ENCODE results near the gene KRTAP5-8. TPM values are rescaled to one million over a fixed set of nuclear protein-coding genes. Genes with fewer than 3 reads are reported as not detected.
"Not testable (repeated sequence)": the region's sequence is repeated elsewhere in the genome, so short reads cannot be mapped to it uniquely, and the experiment has no call there.

KRTAP5-8 gene
- total RNA-seq, 2 donors from 2014 or later, result 0.22 to 0.58 TPM

DNA sequence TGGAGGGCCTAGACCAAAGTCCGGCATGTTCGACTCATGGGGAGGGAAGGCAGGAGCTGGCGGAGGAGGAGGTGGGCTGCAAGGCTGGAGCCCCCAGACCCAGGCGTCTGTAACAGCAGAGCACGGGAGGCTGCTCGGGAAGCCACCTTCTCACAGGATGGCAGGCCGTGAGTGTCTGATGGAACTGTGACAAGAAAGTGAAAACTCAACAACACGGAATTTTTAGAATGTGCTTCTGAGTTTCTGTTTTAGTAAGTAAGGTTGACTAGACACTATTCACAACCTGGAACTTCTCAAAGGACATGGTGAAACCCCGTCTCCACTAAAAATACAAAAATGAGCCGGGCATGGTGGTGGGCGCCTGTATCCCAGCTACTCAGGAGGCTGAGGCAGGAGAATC lies 2.1 kb downstream of the KRTAP5-8 start:
- DNase-seq; intact Hi-C loops (cut with DNase I, micrococcal nuclease); ATAC-seq: not testable (repeated sequence)

DNA sequence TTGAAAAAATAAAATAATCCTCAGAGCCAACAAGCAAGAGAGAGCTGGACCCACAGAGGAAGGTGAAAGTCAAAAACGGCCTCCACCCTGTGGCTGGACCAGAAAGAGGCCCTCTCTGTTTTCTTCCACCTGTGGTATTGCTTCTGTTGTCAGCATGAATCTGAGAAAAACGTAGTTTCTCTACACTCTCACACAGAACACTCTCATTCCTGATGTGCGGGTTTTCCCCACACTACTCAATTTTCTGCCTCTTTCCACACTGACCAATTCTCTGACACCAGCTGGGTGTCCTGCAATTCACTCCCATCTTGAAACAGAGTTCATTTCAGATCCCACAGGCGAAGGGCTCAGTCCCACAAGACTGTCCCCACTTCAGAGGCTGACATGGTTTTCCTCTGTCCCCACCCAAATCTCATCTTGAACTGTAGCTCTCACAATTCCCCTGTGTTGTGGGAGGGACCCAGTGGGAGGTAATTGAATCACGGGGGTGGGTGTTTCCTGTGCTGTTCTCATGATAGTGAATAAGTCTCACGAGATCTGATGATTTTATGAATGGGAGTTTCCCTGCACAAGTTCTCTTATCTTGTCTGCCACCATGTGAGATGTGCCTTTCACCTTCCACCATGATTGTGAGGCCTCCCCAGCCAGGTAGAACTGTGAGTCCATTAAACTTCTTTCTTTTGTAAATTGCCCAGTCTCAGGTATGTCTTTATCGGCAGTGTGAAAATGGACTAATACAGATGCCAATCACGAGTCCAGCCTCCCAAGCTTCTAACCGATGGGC lies 2.9 kb downstream of the KRTAP5-8 start:
- DNase-seq; intact Hi-C loops (cut with DNase I, micrococcal nuclease); ATAC-seq: not testable (repeated sequence)

DNA sequence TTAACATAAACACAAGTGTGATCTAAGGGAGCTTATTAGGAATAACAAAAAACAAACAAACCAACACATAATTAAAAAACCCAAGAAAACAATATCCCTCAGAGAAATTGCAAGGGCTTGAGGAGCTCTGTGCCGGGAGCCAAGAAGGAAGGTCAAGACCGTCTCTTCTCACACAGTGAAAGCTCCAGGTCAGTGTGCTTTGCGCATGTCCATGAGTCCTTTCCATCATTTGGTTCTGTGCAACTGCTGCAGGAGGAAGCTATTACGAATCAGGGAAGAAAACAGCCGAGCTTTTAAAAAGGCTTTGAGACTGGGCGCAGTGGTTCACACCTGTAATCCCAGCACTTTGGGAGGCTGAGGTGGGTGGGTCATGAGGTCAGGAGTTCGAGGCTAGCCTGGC lies 4.6 kb downstream of the KRTAP5-8 start:
- DNase-seq (no peak), ATAC-seq (no peak)
- intact Hi-C loops (cut with DNase I, micrococcal nuclease), result no loop called here

DNA sequence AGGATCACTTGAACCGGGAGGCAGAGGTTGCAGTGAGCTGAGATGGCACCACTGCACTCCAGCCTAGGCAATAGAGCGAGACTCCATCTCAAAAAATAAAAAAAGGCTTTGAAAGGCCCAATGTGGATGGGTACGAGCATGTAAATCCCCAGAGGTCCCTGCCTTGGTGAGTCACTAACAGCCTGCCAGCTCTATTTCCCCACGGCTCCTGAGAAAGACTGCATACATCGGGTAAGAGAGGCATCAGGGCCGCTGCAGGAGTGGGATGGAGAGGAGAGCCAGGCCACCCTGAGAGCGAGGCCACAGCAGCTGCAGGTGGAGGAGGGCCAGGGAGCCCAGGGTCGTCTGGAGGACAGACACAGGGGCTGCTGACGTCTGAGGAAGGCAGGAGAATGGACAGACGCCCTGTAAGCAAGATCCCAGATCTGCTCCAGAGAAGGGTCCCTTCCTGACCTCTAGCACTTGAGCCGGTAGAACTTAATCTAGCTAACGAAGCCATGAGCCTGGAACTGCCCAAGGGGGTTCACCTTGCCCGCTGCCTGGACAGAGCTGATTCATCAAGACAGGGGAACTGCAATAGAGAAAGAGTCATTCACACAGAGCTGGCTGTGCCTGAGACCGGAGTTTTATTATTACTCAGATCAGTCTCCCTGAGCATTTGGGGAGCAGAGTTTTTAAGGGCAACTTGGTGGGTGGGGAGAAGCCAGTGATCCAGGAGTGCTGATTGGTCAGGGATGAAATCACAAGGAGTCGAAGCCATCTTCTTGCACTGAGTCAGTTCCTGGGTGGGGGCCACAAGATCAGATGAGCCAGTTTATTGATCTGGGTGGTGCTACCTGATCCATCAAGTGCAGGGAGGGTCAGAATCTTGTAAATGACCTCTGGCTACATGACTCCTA lies 5.3 kb downstream of the KRTAP5-8 start:
- intact Hi-C loops (cut with DNase I, micrococcal nuclease), result no loop called here
- ATAC-seq, result no peak

DNA sequence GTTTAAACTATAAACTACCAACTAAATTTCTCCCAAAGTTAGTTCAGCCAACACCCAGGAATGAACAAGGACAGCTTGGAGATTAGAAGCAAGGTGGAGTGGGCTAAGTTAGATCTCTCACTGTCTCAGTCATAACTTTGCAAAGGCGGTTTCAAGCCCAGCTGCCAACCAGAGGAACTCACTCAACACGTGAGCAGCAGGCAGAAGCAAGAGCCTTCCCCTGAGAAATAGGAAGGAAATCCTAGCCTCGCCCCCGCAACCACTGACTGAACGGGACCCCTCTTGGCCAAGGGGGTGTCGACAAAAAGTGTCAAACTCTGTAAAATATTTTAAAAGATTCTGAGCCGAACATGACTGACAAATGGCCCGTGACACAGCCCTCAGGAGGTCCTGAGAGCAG lies 6.0 kb downstream of the KRTAP5-8 start:
- intact Hi-C loops (cut with DNase I, micrococcal nuclease), result no loop called here
- ATAC-seq (no peak), DNase-seq (no peak)

More for the DNA sequence above, 5.3 kb downstream of the KRTAP5-8 start:
- DNase-seq, result no peak

DNA sequence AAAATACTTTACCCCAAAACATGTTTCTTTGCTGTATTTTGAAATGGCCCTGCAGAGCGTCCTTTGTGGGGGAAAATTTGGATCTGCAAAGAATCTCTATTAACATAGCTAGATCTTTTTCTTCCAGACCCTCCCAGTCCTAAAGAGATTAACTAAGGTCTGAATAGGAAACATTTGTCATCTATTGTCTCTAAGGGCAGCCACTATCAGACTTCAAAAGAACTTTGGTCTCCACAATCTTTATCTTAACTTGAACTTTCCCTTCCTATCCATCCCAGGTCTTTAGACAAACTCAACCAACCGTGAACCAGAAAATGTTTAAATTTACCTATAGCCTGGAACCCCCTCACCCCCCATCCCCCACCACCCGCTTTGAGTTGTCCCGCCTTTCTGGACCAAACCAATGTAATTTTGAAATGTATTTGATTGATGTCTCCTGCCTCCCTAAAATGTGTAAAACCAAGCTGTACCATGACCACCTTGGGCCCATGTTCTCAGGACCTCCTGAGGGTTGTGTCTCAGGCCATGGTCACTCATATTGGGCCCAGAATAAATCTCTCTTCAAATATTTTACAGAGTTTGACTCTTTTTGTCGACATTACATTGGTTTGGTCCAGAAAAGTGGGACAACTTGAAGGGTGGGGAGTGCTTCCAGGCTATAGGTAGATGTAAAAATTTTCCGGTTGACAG lies 6.8 kb downstream of the KRTAP5-8 start:
- DNase-seq (no peak), ATAC-seq (no peak)
- intact Hi-C loops (cut with DNase I, micrococcal nuclease), result no loop called here

DNA sequence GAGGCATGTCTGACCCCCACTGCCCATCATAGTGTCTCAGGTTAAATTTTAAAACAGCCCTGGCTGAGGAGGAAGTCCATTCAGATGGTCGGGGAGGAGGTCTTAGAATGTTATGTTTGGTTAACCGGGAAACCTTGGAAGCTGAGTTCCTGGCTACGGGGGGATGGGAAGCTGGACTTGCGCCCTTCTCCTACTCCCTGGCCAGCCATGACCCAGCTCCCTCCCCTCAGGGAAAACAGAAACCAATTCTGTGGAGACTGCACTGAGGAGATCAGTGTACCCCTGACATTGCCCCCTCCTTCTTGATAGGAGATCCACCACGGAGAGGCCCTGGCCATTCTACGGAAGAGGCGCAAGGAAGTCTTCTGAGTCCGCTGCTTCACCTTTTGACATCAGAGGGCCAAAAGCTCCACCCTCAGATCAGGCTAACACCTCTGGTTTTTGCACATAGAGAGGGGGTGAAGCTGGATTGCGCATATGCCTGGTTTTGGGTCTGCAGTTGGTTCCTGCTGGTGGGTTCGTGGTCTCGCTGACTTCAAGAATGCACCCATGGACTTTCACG lies 7.7 kb downstream of the KRTAP5-8 start:
- intact Hi-C loops (cut with DNase I, micrococcal nuclease), result no loop called here
- DNase-seq (no peak), ATAC-seq (no peak)

DNA sequence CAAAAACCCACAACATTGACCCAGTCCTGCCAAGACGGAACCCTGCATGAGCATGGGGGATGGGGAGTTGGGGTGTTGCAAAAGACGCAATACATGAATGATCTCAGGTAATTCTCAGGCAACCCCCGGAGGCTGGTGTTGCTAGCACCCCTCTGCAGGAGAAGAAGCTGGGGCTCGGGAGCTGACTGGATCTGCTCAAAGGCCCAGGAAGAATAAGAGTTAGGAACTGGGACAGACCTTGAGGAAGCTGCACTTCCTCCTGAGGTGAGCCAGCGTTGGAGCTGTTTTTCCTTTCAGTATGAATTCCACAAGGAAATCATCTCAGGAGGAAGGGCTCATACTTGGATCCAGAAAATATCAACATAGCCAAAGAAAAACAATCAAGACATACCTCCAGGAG lies 10.3 kb downstream of the KRTAP5-8 start, which contains the start of gene KRTAP5-9:
Gene KRTAP5-9 (plus strand): TSS at position 301 of the 400 bp plus-strand sequence. CDS start 238 bp downstream, outside the sequence.
- intact Hi-C loops (cut with DNase I, micrococcal nuclease), result no loop called here

DNA sequence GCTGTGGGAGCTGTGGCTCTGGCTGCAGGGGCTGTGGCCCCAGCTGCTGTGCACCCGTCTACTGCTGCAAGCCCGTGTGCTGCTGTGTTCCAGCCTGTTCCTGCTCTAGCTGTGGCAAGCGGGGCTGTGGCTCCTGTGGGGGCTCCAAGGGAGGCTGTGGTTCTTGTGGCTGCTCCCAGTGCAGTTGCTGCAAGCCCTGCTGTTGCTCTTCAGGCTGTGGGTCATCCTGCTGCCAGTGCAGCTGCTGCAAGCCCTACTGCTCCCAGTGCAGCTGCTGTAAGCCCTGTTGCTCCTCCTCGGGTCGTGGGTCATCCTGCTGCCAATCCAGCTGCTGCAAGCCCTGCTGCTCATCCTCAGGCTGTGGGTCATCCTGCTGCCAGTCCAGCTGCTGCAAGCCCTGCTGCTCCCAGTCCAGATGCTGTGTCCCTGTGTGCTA lies 10.9 kb downstream of the KRTAP5-8 start:
- DNase-seq (no peak), ATAC-seq (no peak)
- intact Hi-C loops (cut with DNase I, micrococcal nuclease), result no loop called here

More for the DNA sequence above, 10.3 kb downstream of the KRTAP5-8 start, which contains the start of gene KRTAP5-9:
- no peak for DNase-seq
- ATAC-seq, result no peak

DNA sequence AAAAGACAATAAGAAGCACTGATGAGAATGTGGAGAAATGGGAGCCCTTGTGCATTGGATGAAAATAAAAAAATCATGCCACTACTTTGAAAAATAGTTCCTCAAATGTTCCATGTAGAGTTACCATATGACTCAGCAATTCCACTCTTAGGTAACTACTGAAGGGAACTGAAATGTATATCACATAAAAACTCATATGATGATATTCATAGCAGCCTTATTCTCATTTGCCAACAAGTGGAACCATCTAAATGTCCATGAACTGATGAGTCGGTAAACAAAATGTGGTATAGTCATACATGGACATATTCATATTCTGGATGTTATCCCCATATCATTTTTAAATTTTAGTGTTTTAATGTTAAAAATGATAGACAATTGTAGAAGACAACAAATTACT lies 13.9 kb downstream of the KRTAP5-8 start:
- intact Hi-C loops (cut with DNase I, micrococcal nuclease), result no loop called here
- no peak for ATAC-seq

DNA sequence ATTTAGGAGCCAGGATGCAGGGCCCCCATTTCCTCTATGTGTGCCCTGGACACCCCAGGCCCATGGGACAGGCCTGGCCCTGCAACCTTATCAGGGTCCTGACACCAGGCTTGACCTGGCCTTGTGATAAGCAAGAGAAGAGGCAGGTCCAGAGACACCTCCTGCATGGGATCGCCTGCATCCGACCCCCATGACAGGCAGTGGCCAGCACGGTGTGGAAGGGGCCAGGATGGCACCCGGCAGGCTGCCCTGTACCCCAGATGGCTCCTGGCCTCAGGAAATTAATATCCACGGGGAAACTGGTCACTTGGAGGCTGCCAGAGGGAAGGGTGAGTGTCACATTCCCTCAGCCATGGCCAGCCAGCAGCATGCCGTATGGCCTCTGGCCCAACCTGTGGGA lies 17.2 kb downstream of the KRTAP5-8 start:
- no peak for DNase-seq
- ATAC-seq, result no peak

More for the DNA sequence above, 13.9 kb downstream of the KRTAP5-8 start:
- DNase-seq, result no peak

DNA sequence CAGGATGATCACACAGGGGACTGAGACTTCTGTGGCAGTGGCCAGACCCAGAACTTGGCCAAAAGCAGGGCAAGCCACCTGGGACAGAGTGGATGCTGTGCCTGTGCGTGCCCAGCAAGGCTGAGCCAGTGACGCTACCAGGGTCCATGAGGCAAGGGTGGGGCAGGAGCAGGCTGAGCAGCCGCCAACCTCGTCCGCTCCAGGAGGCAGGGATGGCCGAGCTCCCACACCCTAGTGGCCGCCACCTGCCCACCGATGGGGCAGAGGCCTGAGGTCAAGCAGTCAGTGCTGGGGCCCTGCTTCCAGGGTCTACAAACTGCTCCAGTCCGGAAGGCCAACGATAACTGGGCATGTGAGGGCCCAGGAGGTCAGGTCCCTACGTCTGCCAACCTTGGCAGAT lies 17.7 kb downstream of the KRTAP5-8 start:
- intact Hi-C loops (cut with DNase I, micrococcal nuclease), result no loop called here
- no peak for ATAC-seq

More for the DNA sequence above, 17.2 kb downstream of the KRTAP5-8 start:
- intact Hi-C loops (cut with DNase I, micrococcal nuclease), result no loop called here

DNA sequence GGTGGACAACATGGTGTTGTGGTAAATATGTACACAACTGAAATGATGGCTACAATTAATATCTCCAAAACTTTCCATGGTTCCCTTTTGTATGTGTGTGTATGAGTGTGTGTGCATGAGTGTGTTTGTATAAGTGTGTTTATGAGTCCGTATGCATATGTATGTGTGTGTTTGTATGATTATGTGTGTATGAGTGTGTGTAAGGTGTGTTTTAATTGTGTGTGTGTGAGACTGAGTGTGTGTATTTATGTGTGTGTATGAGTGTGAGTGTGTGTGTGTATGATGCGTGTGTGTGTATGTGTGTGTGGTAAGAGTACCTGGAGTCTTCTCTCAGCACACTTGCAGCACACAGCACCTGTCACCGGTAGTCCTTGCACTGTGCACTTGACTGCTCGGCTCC lies 18.2 kb downstream of the KRTAP5-8 start:
- ATAC-seq (no peak), DNase-seq (no peak)
- intact Hi-C loops (cut with DNase I, micrococcal nuclease), result no loop called here

More for the DNA sequence above, 17.7 kb downstream of the KRTAP5-8 start:
- DNase-seq, result no peak

DNA sequence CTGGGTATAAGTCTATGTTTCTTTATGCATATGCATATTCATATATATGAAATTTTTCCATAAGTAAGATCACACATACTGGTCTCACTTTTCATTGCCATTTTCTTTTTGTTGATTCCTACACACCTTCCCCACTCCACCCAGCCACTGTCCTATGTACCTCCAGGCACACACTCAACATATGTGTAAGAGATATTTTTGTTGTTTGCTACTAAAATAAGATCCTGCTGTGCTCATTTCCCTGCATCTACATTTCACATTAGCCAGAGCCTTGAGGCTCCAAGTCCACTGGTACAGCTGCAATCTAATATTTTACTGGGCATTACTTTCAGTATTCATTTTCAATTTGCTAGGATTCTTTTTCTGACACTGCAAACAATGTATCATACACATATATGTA lies 19.4 kb downstream of the KRTAP5-8 start:
- no peak for ATAC-seq
- DNase-seq, result no peak
- intact Hi-C loops (cut with DNase I, micrococcal nuclease), result no loop called here

DNA sequence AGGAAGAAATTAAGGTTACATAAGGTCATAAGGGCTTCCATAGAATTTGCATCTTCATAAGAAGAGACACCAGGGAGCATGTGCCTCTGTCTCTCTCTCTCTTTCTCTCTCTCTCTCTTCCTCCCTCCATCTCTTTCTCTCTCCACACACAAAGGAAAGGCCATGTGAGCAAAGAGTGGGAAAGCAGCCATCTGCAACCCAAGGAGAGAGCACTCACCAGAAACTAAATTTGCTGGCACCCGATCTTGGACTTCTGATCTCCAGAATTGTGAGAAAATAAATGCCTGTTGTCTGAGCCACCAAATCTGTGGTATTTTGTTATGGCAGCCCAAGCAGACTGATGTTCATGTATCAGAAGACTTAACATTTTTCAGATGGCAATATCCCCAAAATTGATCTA lies 21.2 kb downstream of the KRTAP5-8 start:
- ATAC-seq (no peak), DNase-seq (no peak)
- intact Hi-C loops (cut with DNase I, micrococcal nuclease), result no loop called here

DNA sequence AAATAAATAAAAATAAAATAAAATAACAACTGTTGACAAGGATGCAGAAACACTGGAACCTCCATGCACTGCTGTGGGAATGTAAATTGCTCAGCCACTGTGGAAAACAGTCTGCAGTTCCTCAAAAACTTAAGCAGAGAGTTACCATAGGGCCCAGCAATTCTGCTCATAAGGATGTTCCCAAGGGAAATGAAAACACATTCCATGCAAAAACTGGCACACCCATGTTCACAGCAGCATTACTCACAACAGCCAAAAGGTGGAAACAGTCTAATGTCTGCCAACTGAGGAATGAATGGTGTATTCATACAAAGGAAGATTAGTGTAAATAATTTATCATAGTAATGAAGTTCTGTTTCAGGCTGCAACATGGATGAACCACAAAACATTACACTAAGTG lies 24.3 kb downstream of the KRTAP5-8 start:
- DNase-seq (no peak), ATAC-seq (no peak)
- intact Hi-C loops (cut with DNase I, micrococcal nuclease), result no loop called here

DNA sequence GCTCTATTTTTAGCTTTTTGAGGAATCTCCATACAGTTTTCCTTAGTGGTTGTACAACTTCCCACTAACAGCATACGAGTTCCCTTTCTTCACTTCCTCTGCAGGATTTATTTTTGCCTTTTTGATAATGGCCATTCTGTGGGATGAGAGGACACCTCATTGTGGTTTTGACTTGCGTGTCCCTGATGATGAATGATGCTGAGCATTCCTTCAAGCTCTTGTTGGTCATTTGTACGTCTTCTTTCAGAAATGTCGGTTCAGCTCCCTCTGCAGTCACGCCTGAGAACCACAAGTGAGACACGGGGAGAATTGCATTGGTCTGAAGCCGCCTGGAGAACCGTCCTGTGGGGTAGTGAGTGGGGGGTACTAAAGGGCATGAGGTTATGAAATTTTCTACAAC lies 25.6 kb downstream of the KRTAP5-8 start:
- intact Hi-C loops (cut with DNase I, micrococcal nuclease), result no loop called here
- peak; percentile 64 for ATAC-seq
- peak in 1 of 2 donors; percentile 32 for DNase-seq

DNA sequence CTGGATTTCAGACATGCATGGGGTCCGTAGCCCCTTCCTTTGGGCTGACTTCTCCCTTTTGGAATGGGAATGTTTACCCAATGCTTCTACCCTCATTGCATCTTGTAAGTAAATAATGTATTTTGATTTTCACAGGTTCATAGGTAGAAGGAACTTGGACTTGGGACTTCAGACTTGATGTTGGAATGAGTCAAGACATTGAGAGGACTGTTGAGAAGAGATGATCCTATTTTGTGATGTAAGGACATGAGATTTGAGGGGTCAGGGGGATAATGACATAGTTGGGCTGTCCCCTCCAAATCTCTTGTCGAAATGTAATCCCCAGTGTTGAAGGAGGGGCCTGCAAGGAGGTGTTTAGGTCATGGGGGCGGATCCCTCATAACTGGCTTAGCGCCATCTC lies 26.6 kb downstream of the KRTAP5-8 start:
- no peak for DNase-seq
- ATAC-seq, result peak; percentile 47
- intact Hi-C loops (cut with DNase I, micrococcal nuclease), result no loop called here

DNA sequence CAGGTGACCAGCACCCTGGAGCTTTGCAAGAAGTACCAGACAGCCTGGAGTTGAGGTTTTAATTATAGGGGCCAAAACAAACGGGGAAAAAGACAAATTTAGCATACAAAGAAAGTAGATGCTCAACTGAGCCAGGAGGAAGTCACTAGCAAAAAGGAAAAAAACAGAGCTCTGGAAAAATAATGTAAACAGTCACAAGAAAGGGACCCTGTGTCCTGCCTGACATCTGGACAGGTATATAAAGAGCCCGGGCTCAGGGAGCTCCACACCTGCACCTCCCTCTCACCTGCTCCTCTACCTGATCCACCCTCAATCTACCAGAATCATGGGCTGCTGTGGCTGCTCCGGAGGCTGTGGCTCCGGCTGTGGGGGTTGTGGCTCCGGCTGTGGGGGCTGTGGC lies 27.4 kb downstream of the KRTAP5-8 start, which contains the start of gene KRTAP5-10:
Gene KRTAP5-10 (plus strand): TSS at position 301 of the 400 bp plus-strand sequence. CDS start 25 bp downstream, at position 326.
- DNase-seq (no peak), ATAC-seq (no peak)
- intact Hi-C loops (cut with DNase I, micrococcal nuclease), result no loop called here

Measured in left colon (tissue), 2 donors.